GM18951 (cell line): ENCODE measurements around the gene SLC25A30.
"Not testable (repeated sequence)": the region's sequence is repeated elsewhere in the genome, so short reads cannot be mapped to it uniquely, and the experiment has no call there.

Source experiments
- POLR2A ChIP-seq: IDR thresholded peaks from 4 replicates; pipeline ENCODE4 v1.6.1; 2011; ENCODE audit warnings: mild to moderate bottlenecking; ENCODE audit not compliant: insufficient read length, insufficient read depth; ENCODE audit errors: extremely low read depth
- in situ Hi-C: fragments of 300-500 bp; cut with MboI; formaldehyde crosslinking; loops from one replicate; pipeline ENCODE4 v1.12.0; 2022; ENCODE audit warnings: low sequenced_read_pairs, mixed read lengths, inconsistent platforms; ENCODE audit not compliant: unreplicated experiment

The SLC25A30 gene

GRCh38 chr13:45352031-45352430, 66.1 kb downstream of the SLC25A30 start:
- TF ChIP-seq POLR2A: no peak
- in situ Hi-C loops: no loop called here

- TF ChIP-seq POLR2A: no peak
- in situ Hi-C loops: no loop called here
These were observed 68.0 kb downstream of the SLC25A30 start for GRCh38 chr13:45350152-45350551.

- TF ChIP-seq POLR2A: no peak
- in situ Hi-C loops: no loop called here
These were observed 68.7 kb downstream of the SLC25A30 start for GRCh38 chr13:45349438-45349837.

- in situ Hi-C loops: not testable (repeated sequence)
These were observed 74.1 kb downstream of the SLC25A30 start for GRCh38 chr13:45344064-45344463.
